RWPE1 (cell line): Measurements from ENCODE around the gene PPP4R3C.
"Not testable (repeated sequence)": the region's sequence is repeated elsewhere in the genome, so short reads cannot be mapped to it uniquely, and the experiment has no call there.

ENCODE experiments used
- CTCF ChIA-PET: fragments of 350-600 bp; sonication (Branson Sonifier 250); formaldehyde crosslinking; extraction: SDS; loops from one replicate; lab custom pipeline; 2021; lab: Yijun Ruan, JAX
- POLR2A ChIA-PET: fragments of 400-600 bp; formaldehyde crosslinking; extraction: SDS; loops from one replicate; lab custom pipeline; 2020; ENCODE audit warnings: antibody characterized with exemption; ENCODE audit not compliant: low non-redundant PET; lab: Yijun Ruan, JAX
- DNase-seq: peaks from one replicate; pipeline ENCODE4 v3.0.0; 2012; ENCODE audit warnings: low spot score
- H3K27ac ChIP-seq: fragments of 450-650 bp; 2 replicates; pipeline ENCODE4 v1.5.1; 2017
- TF ChIP-seq, protein P1 (sequence below): fragments of 450-650 bp; conservative IDR thresholded peaks from 2 replicates; pipeline ENCODE4 v1.5.1; 2017; ENCODE audit warnings: low read depth, mild to moderate bottlenecking

The PPP4R3C gene

DNA sequence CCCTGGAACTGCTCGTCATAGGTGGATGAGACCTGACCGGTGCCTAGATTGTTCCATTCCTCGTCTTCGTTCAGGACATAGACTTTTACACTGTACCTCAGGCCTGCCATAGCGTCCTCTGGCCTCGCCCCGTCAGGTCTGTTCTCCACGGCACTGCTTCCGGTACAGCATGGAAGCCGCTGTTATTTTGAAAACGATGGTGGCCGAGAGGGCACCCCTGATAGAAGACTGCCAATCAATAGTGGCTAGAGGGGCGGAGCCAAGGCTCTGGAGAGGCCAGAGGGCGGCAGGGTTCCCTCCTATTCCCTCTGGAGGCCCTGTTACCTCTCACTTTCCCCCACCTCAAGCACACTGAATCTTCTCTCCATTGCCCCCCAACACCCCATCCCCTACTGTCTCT, at the start of gene PPP4R3C:
TSS of gene PPP4R3C (minus strand) at position 155 of the 400 bp plus-strand sequence. CDS start at position 110, 45 bp downstream.
- ChIA-PET CTCF (no interaction called here), POLR2A (no interaction called here)
- TF ChIP-seq, protein P1, sequence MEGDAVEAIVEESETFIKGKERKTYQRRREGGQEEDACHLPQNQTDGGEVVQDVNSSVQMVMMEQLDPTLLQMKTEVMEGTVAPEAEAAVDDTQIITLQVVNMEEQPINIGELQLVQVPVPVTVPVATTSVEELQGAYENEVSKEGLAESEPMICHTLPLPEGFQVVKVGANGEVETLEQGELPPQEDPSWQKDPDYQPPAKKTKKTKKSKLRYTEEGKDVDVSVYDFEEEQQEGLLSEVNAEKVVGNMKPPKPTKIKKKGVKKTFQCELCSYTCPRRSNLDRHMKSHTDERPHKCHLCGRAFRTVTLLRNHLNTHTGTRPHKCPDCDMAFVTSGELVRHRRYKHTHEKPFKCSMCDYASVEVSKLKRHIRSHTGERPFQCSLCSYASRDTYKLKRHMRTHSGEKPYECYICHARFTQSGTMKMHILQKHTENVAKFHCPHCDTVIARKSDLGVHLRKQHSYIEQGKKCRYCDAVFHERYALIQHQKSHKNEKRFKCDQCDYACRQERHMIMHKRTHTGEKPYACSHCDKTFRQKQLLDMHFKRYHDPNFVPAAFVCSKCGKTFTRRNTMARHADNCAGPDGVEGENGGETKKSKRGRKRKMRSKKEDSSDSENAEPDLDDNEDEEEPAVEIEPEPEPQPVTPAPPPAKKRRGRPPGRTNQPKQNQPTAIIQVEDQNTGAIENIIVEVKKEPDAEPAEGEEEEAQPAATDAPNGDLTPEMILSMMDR = no peak

DNA sequence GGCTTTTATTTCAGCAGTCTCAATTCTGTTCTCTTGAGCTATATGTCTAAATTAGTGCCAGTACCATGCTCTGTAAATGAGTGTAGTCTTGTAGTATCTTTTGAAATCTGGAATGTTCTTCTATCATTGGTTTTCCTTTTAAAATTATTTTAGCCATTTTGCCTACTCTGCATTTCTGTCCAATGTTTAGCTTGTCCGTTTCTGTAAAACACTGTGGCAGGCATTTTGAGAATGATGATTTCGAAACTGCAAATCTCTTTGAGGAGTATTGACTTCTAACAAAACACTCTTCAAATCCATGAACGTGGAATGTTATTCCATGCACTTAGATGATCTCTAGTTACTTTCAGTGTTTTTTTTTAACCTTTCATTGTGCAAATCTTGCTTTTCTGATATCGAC, 28.3 kb upstream of the PPP4R3C start:
- TF ChIP-seq, protein P1 = no peak
- ChIA-PET CTCF (no interaction called here), POLR2A (no interaction called here)
- DNase-seq = no peak
- no peak overlapping the region for H3K27ac ChIP-seq

More for the DNA sequence above, at the start of gene PPP4R3C:
- H3K27ac ChIP-seq = no peak within 1 kb of the TSS
- no peak for DNase-seq

DNA sequence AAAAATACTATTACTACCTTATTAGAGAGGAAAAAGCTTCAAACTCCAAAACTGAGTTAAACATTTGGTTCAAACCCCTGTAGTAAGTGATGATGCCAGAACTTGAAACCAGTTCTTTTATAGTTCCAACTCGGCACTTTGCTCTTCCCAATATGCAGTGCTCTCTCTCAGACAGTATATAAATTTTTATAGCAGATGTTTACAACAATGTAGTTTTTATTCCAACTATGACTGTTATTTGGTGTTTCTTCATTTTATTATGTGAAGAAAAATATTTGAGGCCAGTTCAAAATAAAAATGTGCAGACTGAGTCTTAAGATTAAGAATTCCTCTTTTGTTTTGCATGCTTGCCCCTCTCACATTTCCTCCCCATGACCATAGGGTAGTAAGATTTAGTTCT, 2.9 kb upstream of the PPP4R3C start:
- POLR2A ChIA-PET = no interaction called here
- CTCF ChIA-PET = no interaction called here
- TF ChIP-seq, protein P1 = no peak
- DNase-seq = no peak
- H3K27ac ChIP-seq = no peak overlapping the region

DNA sequence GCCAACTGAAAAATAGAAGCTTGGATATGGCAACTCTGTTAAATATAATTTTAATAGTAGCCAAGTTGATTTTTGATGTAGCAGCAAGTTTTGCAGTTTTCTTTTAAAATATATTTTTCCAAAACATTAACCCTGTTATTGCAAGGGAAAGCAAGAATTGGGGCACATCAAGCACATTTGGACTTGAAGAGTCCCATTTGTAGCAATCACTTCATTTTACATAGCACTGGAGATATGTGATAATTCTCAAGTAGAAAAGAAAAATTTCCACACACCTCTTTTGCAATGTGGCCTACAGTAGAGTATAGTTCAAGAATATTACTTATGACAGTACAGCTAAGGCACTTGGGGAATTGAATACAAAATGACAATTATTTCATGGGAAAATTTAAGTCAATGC, 1.9 kb upstream of the PPP4R3C start:
- H3K27ac ChIP-seq = no peak overlapping the region
- CTCF ChIA-PET = no interaction called here
- no peak for DNase-seq
- TF ChIP-seq, protein P1 = no peak
- POLR2A ChIA-PET = no interaction called here

DNA sequence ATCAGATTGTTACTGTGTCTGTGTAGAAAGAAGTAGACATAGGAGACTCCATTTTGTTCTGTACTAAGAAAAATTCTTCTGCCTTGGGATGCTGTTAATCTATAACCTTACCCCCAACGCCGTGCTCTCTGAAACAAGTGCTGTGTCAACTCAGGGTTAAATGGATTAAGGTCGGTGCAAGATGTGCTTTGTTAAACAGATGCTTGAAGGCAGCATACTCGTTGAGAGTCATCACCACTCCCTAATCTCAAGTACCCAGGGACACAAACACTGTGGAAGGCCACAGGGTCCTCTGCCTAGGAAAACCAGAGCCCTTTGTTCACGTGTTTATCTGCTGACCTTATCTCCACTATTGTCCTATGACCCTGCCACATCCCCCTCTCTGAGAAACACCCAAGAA, 4.0 kb downstream of the PPP4R3C start:
- H3K27ac ChIP-seq, POLR2A ChIA-PET, CTCF ChIA-PET, DNase-seq: not testable (repeated sequence)

DNA sequence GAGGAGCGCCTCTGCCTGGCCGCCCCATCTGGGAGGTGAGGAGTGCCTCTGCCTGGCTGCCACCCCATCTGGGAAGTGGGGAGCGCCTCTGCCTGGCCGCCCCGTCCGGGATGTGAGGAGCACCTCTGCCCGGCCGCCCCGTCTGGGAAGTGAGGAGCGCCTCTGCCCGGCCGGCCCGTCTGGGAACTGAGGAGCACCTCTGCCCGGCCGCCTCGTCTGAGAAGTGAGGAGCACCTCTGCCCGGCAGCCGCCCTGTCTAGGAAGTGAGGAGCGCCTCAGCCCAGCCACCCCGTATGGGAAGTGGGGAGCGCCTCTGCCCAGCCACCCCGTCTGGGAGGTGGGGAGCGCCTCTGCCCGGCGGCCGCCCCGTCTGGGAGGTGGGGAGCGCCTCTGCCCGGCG, 4.6 kb downstream of the PPP4R3C start:
- CTCF ChIA-PET, DNase-seq, POLR2A ChIA-PET, H3K27ac ChIP-seq: not testable (repeated sequence)

DNA sequence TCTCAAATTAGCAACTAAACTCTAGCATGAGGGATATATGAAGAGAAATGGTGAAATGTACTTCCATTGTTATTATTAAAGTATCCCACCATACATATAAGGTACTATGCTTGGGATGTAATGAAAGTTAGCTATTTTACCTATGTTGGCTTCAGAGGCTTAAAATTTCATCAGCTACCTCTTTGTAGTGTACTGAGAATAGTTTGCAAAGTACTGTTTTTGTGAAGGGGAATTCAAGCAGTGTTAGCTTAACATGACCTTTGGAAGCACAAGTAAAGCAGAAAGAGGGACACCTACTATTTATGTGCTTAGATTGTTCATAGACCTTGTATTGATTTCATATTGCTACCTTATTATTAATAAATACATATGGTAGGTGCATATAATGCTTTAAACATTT, 11.8 kb downstream of the PPP4R3C start:
- TF ChIP-seq, protein P1 = no peak
- POLR2A ChIA-PET = no interaction called here
- no peak for DNase-seq
- H3K27ac ChIP-seq = no peak overlapping the region
- CTCF ChIA-PET = interaction anchor here (0.6 kb wide), 1 partner anchor 43 kb away, joined by 3 read pairs; no protein-coding TSS in a partner anchor

DNA sequence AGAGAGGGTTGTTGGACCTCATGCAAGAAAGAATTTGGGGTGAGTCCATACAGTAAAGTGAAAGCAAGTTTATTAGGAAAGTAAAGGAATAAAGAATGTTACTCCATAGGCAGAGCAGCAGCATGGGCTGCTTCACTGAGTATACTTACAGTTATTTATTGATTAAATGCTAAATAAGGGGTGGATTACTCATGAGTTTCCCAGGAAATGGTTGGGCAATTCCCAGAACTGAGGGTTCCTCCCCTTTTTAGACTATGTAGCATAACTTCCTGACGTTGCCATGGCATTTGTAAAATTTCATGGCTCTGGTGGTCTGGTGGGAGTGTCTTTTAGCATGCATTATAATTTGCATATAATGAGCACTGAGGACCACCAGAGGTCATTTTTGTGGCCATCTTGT, 16.7 kb downstream of the PPP4R3C start:
- ChIA-PET CTCF (no interaction called here), POLR2A (no interaction called here)
- TF ChIP-seq, protein P1 = no peak
- H3K27ac ChIP-seq = no peak overlapping the region
- DNase-seq = no peak
